HG02798 (cell line): ENCODE measurements around the gene MAP3K5.
"Not testable (repeated sequence)": the region's sequence is repeated elsewhere in the genome, so short reads cannot be mapped to it uniquely, and the experiment has no call there.

Experiments used
- ATAC-seq: cut with Tn5 transposase; IDR thresholded peaks from one replicate; pipeline ENCODE4 v1.9.1; 2021; ENCODE audit warnings: mild to moderate bottlenecking; ENCODE audit not compliant: unreplicated experiment, poor library complexity

The MAP3K5 gene

GRCh38 chr6:136696238-136696637, 96.0 kb downstream of the MAP3K5 start:
- ATAC-seq, result no peak

DNA sequence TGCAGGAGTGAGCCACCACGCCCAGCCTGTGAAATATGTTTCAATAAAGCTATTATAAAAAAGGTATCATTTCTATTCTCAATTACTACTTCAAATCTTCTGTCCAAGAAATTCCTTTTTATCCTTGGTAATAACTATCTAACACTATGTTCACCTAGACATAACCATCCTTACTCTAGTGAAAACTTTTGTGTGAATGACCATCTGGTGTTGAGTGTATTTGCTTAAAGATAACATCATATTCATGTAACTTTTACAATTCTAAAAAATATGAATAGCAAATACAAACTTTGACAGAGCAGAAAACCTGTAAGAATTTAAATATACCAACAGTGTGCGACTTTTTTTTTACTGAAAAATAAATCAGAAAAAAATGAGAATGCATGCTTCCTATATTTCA, 96.9 kb downstream of the MAP3K5 start:
- ATAC-seq, result no peak

GRCh38 chr6:136693090-136693489, 99.2 kb downstream of the MAP3K5 start:
- no peak for ATAC-seq

DNA sequence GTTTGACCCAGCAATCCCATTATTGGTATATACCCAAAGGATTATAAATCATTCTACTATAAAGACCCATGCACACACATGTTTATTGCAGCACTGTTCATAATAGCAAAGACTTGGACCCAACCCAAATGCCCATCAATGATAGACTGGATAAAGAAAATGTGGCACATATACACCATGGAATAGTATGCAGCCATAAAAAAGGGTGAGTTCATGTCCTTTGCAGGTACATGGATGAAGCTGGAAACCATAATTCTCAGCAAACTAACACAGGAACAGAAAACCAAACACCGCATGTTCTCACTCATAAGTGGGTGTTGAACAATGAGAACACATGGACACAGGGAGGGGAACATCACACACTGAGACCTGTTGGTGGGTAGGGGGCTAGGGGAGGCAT, 104.4 kb downstream of the MAP3K5 start:
- ATAC-seq, result not testable (repeated sequence)

- ATAC-seq, result no peak
Measured at GRCh38 chr6:136685540-136686108, 106.7 kb downstream of the MAP3K5 start.

DNA sequence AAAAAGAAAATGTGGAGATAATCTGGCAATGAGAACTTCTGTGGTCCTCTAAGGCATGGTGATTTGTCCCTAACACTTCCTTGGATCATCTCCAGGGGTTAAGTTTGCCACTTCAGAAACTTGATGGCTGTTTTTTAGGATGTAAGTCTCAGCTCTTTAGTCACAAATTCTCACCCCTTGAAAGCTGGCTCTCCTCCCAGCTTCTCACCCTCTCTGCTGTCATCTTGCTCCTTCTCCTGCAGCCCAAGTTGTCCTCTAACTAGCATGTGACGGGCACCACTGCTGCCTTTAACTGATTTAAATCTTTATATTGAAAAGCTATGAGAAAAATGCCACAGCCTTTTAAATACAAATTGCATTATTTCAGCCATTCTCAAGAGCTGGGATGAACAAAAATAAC, 107.8 kb downstream of the MAP3K5 start:
- no peak for ATAC-seq

GRCh38 chr6:136683209-136683941, 108.9 kb downstream of the MAP3K5 start:
- no peak for ATAC-seq

DNA sequence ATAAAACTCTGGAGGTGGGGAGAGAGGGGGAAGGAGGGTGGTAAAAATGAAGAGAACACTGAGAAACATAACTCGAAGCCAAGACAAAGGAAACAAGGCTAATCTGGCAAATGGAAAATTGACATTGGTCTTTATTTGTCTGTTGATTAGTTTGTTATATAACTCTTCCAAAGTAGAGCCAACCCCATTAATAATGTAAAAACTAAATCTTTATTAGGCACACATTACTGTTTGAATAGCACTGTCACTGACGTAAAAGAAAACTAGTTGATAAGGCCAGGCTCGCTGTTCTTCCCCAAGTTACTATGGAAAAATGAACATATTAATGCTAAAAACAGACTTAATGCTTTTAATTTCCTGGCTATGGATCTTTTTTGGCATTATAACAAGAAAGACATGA, 110.0 kb downstream of the MAP3K5 start:
- no peak for ATAC-seq

GRCh38 chr6:136677822-136678221, 114.5 kb downstream of the MAP3K5 start:
- ATAC-seq, result no peak

DNA sequence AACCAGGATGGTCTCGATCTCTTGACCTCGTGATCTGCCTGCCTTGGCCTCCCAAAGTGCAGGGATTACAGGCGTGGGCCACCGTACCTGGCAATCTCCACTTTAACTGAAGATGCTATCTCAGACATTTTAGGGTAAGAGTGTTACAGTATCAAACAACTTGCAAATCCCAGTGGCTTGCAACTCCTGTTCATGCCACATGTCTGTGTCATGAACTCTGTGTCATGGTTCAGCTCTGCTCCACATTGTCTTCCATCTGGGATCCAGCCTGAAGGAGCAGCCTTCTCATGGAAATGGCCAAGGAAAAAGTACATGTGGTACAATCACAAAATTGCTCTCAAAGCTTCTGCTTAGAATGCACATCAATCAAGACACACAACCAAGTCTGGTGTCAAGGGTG, 114.9 kb downstream of the MAP3K5 start:
- no peak for ATAC-seq

- ATAC-seq, result no peak
Measured at GRCh38 chr6:136676075-136676474, 116.2 kb downstream of the MAP3K5 start.

DNA sequence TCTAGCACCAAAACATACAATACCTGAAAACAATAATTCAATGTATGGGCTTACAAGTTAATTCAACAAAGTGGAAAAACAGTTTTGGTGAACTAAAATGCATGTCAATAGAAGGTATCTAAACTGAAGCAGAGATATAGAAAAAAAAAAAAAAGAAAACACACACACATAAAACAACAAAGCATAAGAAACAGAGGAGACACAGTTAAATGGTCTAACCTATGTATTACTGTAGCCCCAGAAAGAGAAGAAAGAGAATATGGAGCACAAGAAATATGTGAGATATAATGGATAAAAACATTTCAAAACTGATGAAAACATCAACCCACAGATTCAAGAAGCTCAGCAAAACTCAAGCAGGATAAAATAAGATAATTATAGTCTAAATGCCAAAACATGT, 118.7 kb downstream of the MAP3K5 start:
- no peak for ATAC-seq

- ATAC-seq, result no peak
Measured at GRCh38 chr6:136672144-136672543, 120.1 kb downstream of the MAP3K5 start.

DNA sequence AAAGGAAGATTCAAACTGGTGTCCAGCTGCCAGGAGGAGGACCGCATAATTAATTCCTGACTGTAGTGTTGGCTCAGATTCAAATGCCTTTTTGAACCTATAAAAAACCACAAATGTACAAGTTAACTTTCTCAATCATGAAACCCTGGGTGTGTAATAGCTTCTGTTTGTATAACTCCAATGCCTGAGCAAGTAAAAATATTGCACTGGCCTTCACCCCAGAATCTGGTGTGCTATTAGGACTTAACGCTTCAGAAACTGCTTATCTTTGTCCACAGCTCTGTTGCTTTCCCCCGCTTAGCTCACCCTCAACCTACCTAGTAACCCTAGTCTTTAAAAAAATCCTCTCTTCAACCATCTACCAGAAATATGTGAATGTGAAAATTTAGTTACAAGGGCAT, 123.0 kb downstream of the MAP3K5 start:
- ATAC-seq, result no peak

DNA sequence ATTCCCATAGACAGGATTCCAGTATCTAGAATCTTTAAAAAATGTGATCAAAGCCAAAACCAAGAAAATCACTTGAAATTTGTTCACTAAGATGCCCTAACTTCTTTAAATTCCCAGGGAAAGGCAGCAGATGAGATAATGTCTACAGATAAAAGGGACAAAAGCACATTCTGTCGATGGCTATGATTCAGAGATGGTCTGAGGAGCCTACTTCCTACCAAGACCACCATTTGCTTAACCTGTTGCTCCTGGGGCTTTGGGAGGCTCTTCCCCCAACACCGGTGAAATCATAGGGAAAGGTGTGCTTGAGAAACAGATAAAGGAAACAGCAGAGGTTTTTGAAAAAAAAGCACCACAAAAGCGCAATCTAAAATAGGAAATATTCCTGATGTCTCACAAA, 123.7 kb downstream of the MAP3K5 start:
- no peak for ATAC-seq

DNA sequence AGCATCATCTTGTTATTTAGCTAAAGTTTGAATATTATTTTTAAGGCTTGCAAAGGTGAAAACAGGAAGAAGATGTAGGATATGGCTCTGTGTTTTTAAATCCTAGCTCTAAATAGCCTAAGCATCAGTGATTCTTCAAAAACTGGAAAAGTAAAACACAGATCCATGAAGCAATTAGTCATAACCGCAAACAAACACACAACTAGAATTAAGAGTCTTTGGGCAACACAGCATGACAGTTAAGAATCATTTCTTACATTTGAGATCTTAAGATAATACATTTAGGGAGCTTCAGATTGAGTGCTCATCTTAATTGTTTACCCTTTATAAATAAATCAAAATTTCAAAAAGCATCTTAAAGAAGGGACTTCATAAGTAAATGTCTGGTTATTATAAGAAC, 126.2 kb downstream of the MAP3K5 start:
- ATAC-seq, result no peak

GRCh38 chr6:136662347-136663237, 129.7 kb downstream of the MAP3K5 start:
- no peak for ATAC-seq

- no peak for ATAC-seq
Measured at GRCh38 chr6:136660727-136661126, 131.6 kb downstream of the MAP3K5 start.

GRCh38 chr6:136659991-136660499, 132.2 kb downstream of the MAP3K5 start:
- no peak for ATAC-seq

- no peak for ATAC-seq
Measured at GRCh38 chr6:136658711-136659110, 133.6 kb downstream of the MAP3K5 start.

- no peak for ATAC-seq
Measured at GRCh38 chr6:136657666-136658065, 134.6 kb downstream of the MAP3K5 start.
